H1 (cell line): ENCODE measurements around the gene PAEP. TPM values are rescaled to one million over a fixed set of nuclear protein-coding genes. Genes with fewer than 3 reads are reported as not detected.

Experiments
- ASH2L ChIP-seq: fragments of 200-600, 300-600 bp; sonication (generic); IDR thresholded peaks from one replicate; pipeline ENCODE4 v1.7.1; 2017; ENCODE audit warnings: low read length
- BRCA1 ChIP-seq: IDR thresholded peaks from 2 replicates; pipeline ENCODE4 v1.6.1; 2012; ENCODE audit warnings: low read depth, low read length, improper control_type of control experiment
- CHD7 ChIP-seq: fragments of 300-600 bp; sonication (generic); IDR thresholded peaks from 2 replicates; pipeline ENCODE4 v1.7.1; 2012; ENCODE audit warnings: low read length, moderate library complexity, mild to moderate bottlenecking, inconsistent platforms; ENCODE audit not compliant: insufficient replicate concordance
- E2F6 ChIP-seq: IDR thresholded peaks from 2 replicates; pipeline ENCODE4 v1.6.1; 2012; ENCODE audit warnings: inconsistent platforms
- EGR1 ChIP-seq: IDR thresholded peaks from 2 replicates; pipeline ENCODE4 v1.6.1; 2011; ENCODE audit warnings: low read depth, low read length, borderline replicate concordance
- GTF2F1 ChIP-seq: IDR thresholded peaks from 2 replicates; pipeline ENCODE4 v1.6.1; 2012; ENCODE audit warnings: low read depth, low read length, improper control_type of control experiment, borderline replicate concordance
- PHF8 ChIP-seq: fragments of 200-600 bp; sonication (generic); conservative IDR thresholded peaks from 2 replicates; pipeline ENCODE4 v1.7.1; 2012; ENCODE audit warnings: low read depth, mild to moderate bottlenecking, inconsistent platforms, low read length, moderate library complexity
- POLR2A ChIP-seq, 2 experiments: IDR thresholded peaks; 1 replicate in 1 of 2; 2 replicates in 1 of 2; pipeline ENCODE4 v1.6.1; 2011; ENCODE audit warnings: low read depth in 2 of 2, low read length in 2 of 2, mild to moderate bottlenecking in 2 of 2; ENCODE audit errors: control extremely low read depth in 1 of 2
- TAF7 ChIP-seq: optimal IDR thresholded peaks from 2 replicates; pipeline ENCODE3; 2011; ENCODE audit warnings: low read depth, mild to moderate bottlenecking, inconsistent platforms, low read length, moderate library complexity, borderline replicate concordance
- TCF12 ChIP-seq: IDR thresholded peaks from 2 replicates; pipeline ENCODE4 v1.6.1; 2011; ENCODE audit warnings: low read depth, mild to moderate bottlenecking, low read length
- ZNF274 ChIP-seq: IDR thresholded peaks from 2 replicates; pipeline ENCODE4 v1.7.0; 2012; ENCODE audit warnings: low read length, borderline replicate concordance; ENCODE audit errors: extremely low read depth
- polyA plus RNA-seq, 7 experiments: library from polyadenylated mRNA; depleted of rRNA in 3 of 7; stranded (reverse) in 5 of 7; unstranded in 2 of 7; fragments of >200 nt in 5 of 7; fragments of 200-250 nt in 2 of 7; gene quantifications; 1 replicate in 5 of 7; 2 replicates in 1 of 7; 4 replicates in 1 of 7; pipeline versions ENCODE4 v1.2.1 to v1.2.3, GENCODE V29; 2011 to 2013; ENCODE audit warnings: missing spikeins in 2 of 7, mixed read lengths in 2 of 7
- total RNA-seq: library from RNA; stranded (reverse); fragmentation: NEBNext Ultra II Directional; extraction: Animal tissue kit (Norgen Biotek cat#: 25700); gene quantifications from 2 replicates; pipeline ENCODE4 v1.2.1, GENCODE V29; 2021

PAEP gene
- total and polyA plus RNA-seq, 2 of the 8 experiments (the other 6 are each of a cell fraction or from before 2014, with no cell fraction given), result not detected

GRCh38 chr9:135516132-135516860, 45.3 kb upstream of the PAEP start (continued):
- TF ChIP-seq CHD7 (no peak), PHF8 (no peak), TCF12 (no peak), E2F6 (no peak), ASH2L (no peak), BRCA1 (no peak), ZNF274 (no peak), TAF7 (no peak), EGR1 (no peak), POLR2A (IDR thresholded peaks at IDR 0.05; ENCODE audit: control extremely low read depth in 1 of 2, low read depth in 2 of 2, low read length in 2 of 2) (no peak), GTF2F1 (no peak)
